Tibial artery (tissue), 4 donors: ENCODE data around the gene KCNIP4.
"Not testable (repeated sequence)": the region's sequence is repeated elsewhere in the genome, so short reads cannot be mapped to it uniquely, and the experiment has no call there.

Experiments used
- DNase-seq, 2 donors: peaks; one replicate each; pipeline ENCODE4 v3.0.0-alpha.2; 2019
- H3K27ac ChIP-seq, 2 donors: fragments of 200-600 bp; sonication (generic) in 1 of 2; 1 replicate in 1 of 2; 2 replicates in 1 of 2; pipeline ENCODE4 v1.5.1; 2018 to 2019; ENCODE audit warnings: mild to moderate bottlenecking in 1 of 2
- H3K27me3 ChIP-seq, 2 donors: fragments of 200-600 bp; sonication (generic) in 1 of 2; one replicate each; pipeline versions ENCODE4 v1.5.1 to v1.6.0; 2016 to 2019
- H3K36me3 ChIP-seq, 3 donors: fragments of 200-600 bp; sonication (generic) in 2 of 3; one replicate each; pipeline ENCODE4 v1.5.1; 2016 to 2019; ENCODE audit warnings: mild to moderate bottlenecking in 2 of 3
- H3K4me1 ChIP-seq, 4 donors: fragments of 200-600 bp; sonication (generic) in 2 of 4; 1 replicate in 3 of 4; 2 replicates in 1 of 4; pipeline ENCODE4 v1.5.1; 2016 to 2019
- H3K4me3 ChIP-seq, 2 donors: fragments of 200-600 bp; sonication (generic) in 1 of 2; 1 replicate in 1 of 2; 2 replicates in 1 of 2; pipeline ENCODE4 v1.5.1; 2018 to 2019; ENCODE audit warnings: mild to moderate bottlenecking in 2 of 2
- H3K9me3 ChIP-seq, 3 donors: fragments of 200-600 bp; sonication (generic) in 1 of 3; one replicate each; pipeline ENCODE4 v1.5.1; 2016 to 2019
- intact Hi-C: fragments of 100-400 bp; cut with DNase I; formaldehyde crosslinking; loops from one replicate; pipeline ENCODE4 v1.15.0; 2023; ENCODE audit warnings: low total_unique reads
- TF ChIP-seq, protein P1 (sequence below), 2 experiments: fragments of 200-600 bp in 1 of 2; fragments of 450-650 bp in 1 of 2; IDR thresholded peaks; one replicate each; pipeline ENCODE4 v1.5.1; 2017 to 2019; ENCODE audit warnings: antibody characterized with exemption in 2 of 2, mild to moderate bottlenecking in 1 of 2, moderate library complexity in 1 of 2

KCNIP4 gene

GRCh38 chr4:20816287-20816686, 1132.3 kb downstream of the KCNIP4 start:
- Histone ChIP-seq H3K36me3 (no peaks in the 10 kb centered on the region), H3K4me3 (no peak overlapping the region), H3K27ac (no peak overlapping the region), H3K4me1 (no peaks in the 10 kb centered on the region), H3K9me3 (no peaks in the 10 kb centered on the region), H3K27me3 (no peaks in the 10 kb centered on the region)
- intact Hi-C loops = no loop called here
- DNase-seq = no peak
- TF ChIP-seq, protein P1, sequence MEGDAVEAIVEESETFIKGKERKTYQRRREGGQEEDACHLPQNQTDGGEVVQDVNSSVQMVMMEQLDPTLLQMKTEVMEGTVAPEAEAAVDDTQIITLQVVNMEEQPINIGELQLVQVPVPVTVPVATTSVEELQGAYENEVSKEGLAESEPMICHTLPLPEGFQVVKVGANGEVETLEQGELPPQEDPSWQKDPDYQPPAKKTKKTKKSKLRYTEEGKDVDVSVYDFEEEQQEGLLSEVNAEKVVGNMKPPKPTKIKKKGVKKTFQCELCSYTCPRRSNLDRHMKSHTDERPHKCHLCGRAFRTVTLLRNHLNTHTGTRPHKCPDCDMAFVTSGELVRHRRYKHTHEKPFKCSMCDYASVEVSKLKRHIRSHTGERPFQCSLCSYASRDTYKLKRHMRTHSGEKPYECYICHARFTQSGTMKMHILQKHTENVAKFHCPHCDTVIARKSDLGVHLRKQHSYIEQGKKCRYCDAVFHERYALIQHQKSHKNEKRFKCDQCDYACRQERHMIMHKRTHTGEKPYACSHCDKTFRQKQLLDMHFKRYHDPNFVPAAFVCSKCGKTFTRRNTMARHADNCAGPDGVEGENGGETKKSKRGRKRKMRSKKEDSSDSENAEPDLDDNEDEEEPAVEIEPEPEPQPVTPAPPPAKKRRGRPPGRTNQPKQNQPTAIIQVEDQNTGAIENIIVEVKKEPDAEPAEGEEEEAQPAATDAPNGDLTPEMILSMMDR (IDR thresholded peaks at IDR 0.05) = no peak

DNA sequence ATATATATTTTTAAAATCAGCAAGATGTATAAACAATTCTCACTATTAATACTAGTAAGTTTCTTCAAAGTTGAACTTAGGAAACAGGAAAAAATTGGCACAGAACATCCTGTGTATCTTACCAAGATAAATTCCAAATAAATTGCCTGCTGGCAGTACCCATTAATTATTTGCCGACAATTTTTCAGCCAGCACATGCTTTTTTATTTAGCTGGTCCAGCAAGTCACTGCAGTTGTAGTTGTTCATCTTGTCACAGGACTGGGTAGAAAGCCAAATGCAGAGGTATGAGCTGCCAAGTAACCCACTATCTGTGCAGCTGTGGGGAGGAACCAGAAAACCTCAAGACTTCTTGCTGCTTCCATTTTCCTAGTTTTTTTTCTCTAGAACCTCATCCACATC, 1134.9 kb downstream of the KCNIP4 start:
- Histone ChIP-seq H3K36me3 (no peaks in the 10 kb centered on the region), H3K4me1 (no peaks in the 10 kb centered on the region), H3K27ac (no peak overlapping the region), H3K27me3 (no peaks in the 10 kb centered on the region), H3K9me3 (no peaks in the 10 kb centered on the region), H3K4me3 (no peak overlapping the region)
- no peak for DNase-seq
- TF ChIP-seq, protein P1 (IDR thresholded peaks at IDR 0.05) = no peak
- intact Hi-C loops = no loop called here

- intact Hi-C loops = no loop called here
- H3K9me3 ChIP-seq = no peaks in the 10 kb centered on the region
- DNase-seq = no peak
Measured at GRCh38 chr4:20809812-20810211, 1138.8 kb downstream of the KCNIP4 start.

GRCh38 chr4:20805716-20806115, 1142.9 kb downstream of the KCNIP4 start:
- no peak for DNase-seq
- Histone ChIP-seq H3K27ac (no peak overlapping the region), H3K9me3 (peaks cover 0 to 4% (median 3%) of the 10 kb centered on the region in 3 donors), H3K4me1 (no peaks in the 10 kb centered on the region), H3K4me3 (no peak overlapping the region), H3K36me3 (no peaks in the 10 kb centered on the region), H3K27me3 (no peaks in the 10 kb centered on the region)
- intact Hi-C loops = no loop called here
- TF ChIP-seq, protein P1 (IDR thresholded peaks at IDR 0.05) = no peak

More at GRCh38 chr4:20809812-20810211, 1138.8 kb downstream of the KCNIP4 start:
- H3K4me3 ChIP-seq = no peak overlapping the region
- TF ChIP-seq, protein P1 (IDR thresholded peaks at IDR 0.05) = no peak
- H3K4me1 ChIP-seq = no peaks in the 10 kb centered on the region
- no peak overlapping the region for H3K27ac ChIP-seq
- no peaks in the 10 kb centered on the region for H3K27me3 ChIP-seq
- no peaks in the 10 kb centered on the region for H3K36me3 ChIP-seq

- peaks cover 0 to 3% (median under 1%) of the 10 kb centered on the region in 3 donors for H3K9me3 ChIP-seq
- H3K36me3 ChIP-seq = no peaks in the 10 kb centered on the region
- no peaks in the 10 kb centered on the region for H3K27me3 ChIP-seq
- DNase-seq = no peak
- TF ChIP-seq, protein P1 (IDR thresholded peaks at IDR 0.05) = no peak
- intact Hi-C loops = no loop called here
- H3K4me3 ChIP-seq = no peak overlapping the region
- no peaks in the 10 kb centered on the region for H3K4me1 ChIP-seq
- no peak overlapping the region for H3K27ac ChIP-seq
Measured at GRCh38 chr4:20787940-20788665, 1160.5 kb downstream of the KCNIP4 start.

DNA sequence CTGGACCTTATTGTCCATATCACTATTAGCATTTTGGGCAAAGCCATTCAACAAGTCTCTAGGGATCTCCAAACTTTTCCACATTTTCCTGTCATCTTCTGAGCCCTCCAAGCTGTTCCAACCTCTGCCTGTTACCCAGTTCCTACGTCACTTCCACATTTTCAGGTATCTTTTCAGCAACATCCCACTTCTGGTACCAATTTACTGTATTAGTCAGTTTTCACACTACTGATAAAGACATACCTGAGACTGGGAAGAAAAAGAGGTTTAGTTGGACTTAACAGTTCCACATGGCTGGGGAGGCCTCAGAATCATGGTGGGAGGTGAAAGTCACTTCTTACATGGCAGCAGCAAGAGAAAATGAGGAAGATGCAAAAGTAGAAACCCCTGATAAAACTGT, 1165.4 kb downstream of the KCNIP4 start:
- H3K27ac ChIP-seq, intact Hi-C loops: not testable (repeated sequence)

More for the DNA sequence above, 1165.4 kb downstream of the KCNIP4 start:
- not testable (repeated sequence) for DNase-seq, H3K36me3 ChIP-seq, H3K4me1 ChIP-seq, H3K4me3 ChIP-seq, H3K27me3 ChIP-seq
- peaks cover 4 to 20% (median 13%) of the 10 kb centered on the region in 3 donors for H3K9me3 ChIP-seq
